ENCODE results near the gene BANP.

DNA sequence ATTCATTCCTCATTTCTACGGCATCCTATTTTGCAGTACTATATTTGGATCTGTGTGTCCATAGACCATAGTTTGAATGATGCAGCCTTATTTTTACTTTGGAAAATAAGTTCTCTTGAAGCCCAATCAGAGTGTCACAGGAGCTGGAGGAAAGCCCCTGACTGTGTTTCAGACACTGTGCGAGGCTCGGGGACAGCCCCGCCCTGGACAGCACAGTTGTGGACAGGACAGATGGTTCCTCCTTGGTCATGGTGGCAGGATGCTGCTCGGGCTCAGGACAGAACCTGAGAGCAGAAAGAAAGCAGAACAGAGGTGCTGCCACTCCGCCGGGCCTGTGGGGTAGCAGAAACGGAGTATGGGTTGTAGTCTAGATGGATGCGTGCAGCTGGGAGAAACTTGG lies 22.9 kb downstream of the BANP start:
- TF ChIP-seq POLR2A (IDR thresholded peaks at IDR 0.05; ENCODE audit: low read length) (no peak), GATA1 (IDR thresholded peaks at IDR 0.05; ENCODE audit: low read depth, low read length) (no peak)

Measured in erythroblast (primary cell).